ENCODE data around the gene PFKFB4. TPM values are rescaled to one million over a fixed set of nuclear protein-coding genes. Genes with fewer than 3 reads are reported as not detected.

Gene PFKFB4
- polyA plus RNA-seq, 2 donors, result 3.8 to 9.2 TPM

- no peak overlapping the region for H3K4me3 ChIP-seq (ENCODE audit: low read depth in 1 of 2, low read length in 2 of 2)
- no peaks in the 10 kb centered on the region for H3K27me3 ChIP-seq (ENCODE audit: control insufficient read depth in 1 of 2, insufficient read depth in 2 of 2, low read length in 2 of 2)
- peak overlapping the region; percentile 37 to 52 for H3K27ac ChIP-seq (ENCODE audit: low read depth in 2 of 2, low read length in 1 of 2)
- H3K4me1 ChIP-seq (ENCODE audit: control insufficient read depth in 2 of 2, insufficient read depth in 2 of 2, low read length in 1 of 2), result peaks cover 13 to 18% of the 10 kb centered on the region in 2 donors
- H3K36me3 ChIP-seq (ENCODE audit: control insufficient read depth in 2 of 2, insufficient read depth in 2 of 2, low read length in 1 of 2), result peaks cover 0 to 2% of the 10 kb centered on the region in 2 donors
- WGBS, 2 donors, result 92 to 95% methylated on average over 6 of the region's 6 CpGs
- no peaks in the 10 kb centered on the region for H3K9me3 ChIP-seq (ENCODE audit: control insufficient read depth in 2 of 2, insufficient read depth in 1 of 2, low read depth in 1 of 2, low read length in 1 of 2)
Observed at GRCh38 chr3:48505968-48506504, 50.6 kb downstream of the PFKFB4 start.

GRCh38 chr3:48505146-48505545 is 51.5 kb downstream of the PFKFB4 start:
- peaks cover 13 to 25% of the 10 kb centered on the region in 2 donors for H3K4me1 ChIP-seq (ENCODE audit: control insufficient read depth in 2 of 2, insufficient read depth in 2 of 2, low read length in 1 of 2)
- H3K4me3 ChIP-seq (ENCODE audit: low read depth in 1 of 2, low read length in 2 of 2), result no peak overlapping the region
- H3K27ac ChIP-seq (ENCODE audit: low read depth in 2 of 2, low read length in 1 of 2), result peak overlapping the region; percentile 57 to 98
- no peaks in the 10 kb centered on the region for H3K9me3 ChIP-seq (ENCODE audit: control insufficient read depth in 2 of 2, insufficient read depth in 1 of 2, low read depth in 1 of 2, low read length in 1 of 2)
- WGBS, 2 donors, result 75 to 80% methylated on average over 2 of the region's 2 CpGs
- H3K36me3 ChIP-seq (ENCODE audit: control insufficient read depth in 2 of 2, insufficient read depth in 2 of 2, low read length in 1 of 2), result peaks cover 0 to 2% of the 10 kb centered on the region in 2 donors
- no peaks in the 10 kb centered on the region for H3K27me3 ChIP-seq (ENCODE audit: control insufficient read depth in 1 of 2, insufficient read depth in 2 of 2, low read length in 2 of 2)

GRCh38 chr3:48504051-48504946 is 52.3 kb downstream of the PFKFB4 start, which contains the start of gene SHISA5:
SHISA5 (minus strand) TSS chr3:48504174; CDS start chr3:48504094, 80 bp downstream.
- H3K4me3 ChIP-seq (ENCODE audit: low read depth in 1 of 2, low read length in 2 of 2), result peak within 1 kb of the TSS; percentile 69 to 82
- H3K9me3 ChIP-seq (ENCODE audit: control insufficient read depth in 2 of 2, insufficient read depth in 1 of 2, low read depth in 1 of 2, low read length in 1 of 2), result no peaks in the 10 kb centered on the region
- H3K27me3 ChIP-seq (ENCODE audit: control insufficient read depth in 1 of 2, insufficient read depth in 2 of 2, low read length in 2 of 2), result no peaks in the 10 kb centered on the region
- WGBS, 2 donors, result 2% methylated on average over 59 to 66 of the region's 66 CpGs
- peak within 1 kb of the TSS; percentile 96 to 98 for H3K27ac ChIP-seq (ENCODE audit: low read depth in 2 of 2, low read length in 1 of 2)
- peaks cover 3 to 7% of the 10 kb centered on the region in 2 donors for H3K36me3 ChIP-seq (ENCODE audit: control insufficient read depth in 2 of 2, insufficient read depth in 2 of 2, low read length in 1 of 2)
- H3K4me1 ChIP-seq (ENCODE audit: control insufficient read depth in 2 of 2, insufficient read depth in 2 of 2, low read length in 1 of 2), result peaks cover 13 to 25% of the 10 kb centered on the region in 2 donors

GRCh38 chr3:48503401-48504050 is 53.1 kb downstream of the PFKFB4 start:
- peaks cover 3 to 7% of the 10 kb centered on the region in 2 donors for H3K36me3 ChIP-seq (ENCODE audit: control insufficient read depth in 2 of 2, insufficient read depth in 2 of 2, low read length in 1 of 2)
- peak overlapping the region; percentile 69 to 82 for H3K4me3 ChIP-seq (ENCODE audit: low read depth in 1 of 2, low read length in 2 of 2)
- 5 to 13% methylated on average over 25 to 26 of the region's 26 CpGs for WGBS, 2 donors
- H3K27ac ChIP-seq (ENCODE audit: low read depth in 2 of 2, low read length in 1 of 2), result peak overlapping the region; percentile 96 to 98
- no peaks in the 10 kb centered on the region for H3K27me3 ChIP-seq (ENCODE audit: control insufficient read depth in 1 of 2, insufficient read depth in 2 of 2, low read length in 2 of 2)
- H3K9me3 ChIP-seq (ENCODE audit: control insufficient read depth in 2 of 2, insufficient read depth in 1 of 2, low read depth in 1 of 2, low read length in 1 of 2), result no peaks in the 10 kb centered on the region
- peaks cover 13 to 25% of the 10 kb centered on the region in 2 donors for H3K4me1 ChIP-seq (ENCODE audit: control insufficient read depth in 2 of 2, insufficient read depth in 2 of 2, low read length in 1 of 2)

GRCh38 chr3:48502728-48503168 is 53.9 kb downstream of the PFKFB4 start:
- Histone ChIP-seq H3K36me3 (ENCODE audit: control insufficient read depth in 2 of 2, insufficient read depth in 2 of 2, low read length in 1 of 2) (peaks cover 6 to 11% of the 10 kb centered on the region in 2 donors), H3K27me3 (ENCODE audit: control insufficient read depth in 1 of 2, insufficient read depth in 2 of 2, low read length in 2 of 2) (no peaks in the 10 kb centered on the region), H3K4me3 (ENCODE audit: low read depth in 1 of 2, low read length in 2 of 2) (peak overlapping the region; percentile 69 to 82), H3K9me3 (ENCODE audit: control insufficient read depth in 2 of 2, insufficient read depth in 1 of 2, low read depth in 1 of 2, low read length in 1 of 2) (no peaks in the 10 kb centered on the region), H3K4me1 (ENCODE audit: control insufficient read depth in 2 of 2, insufficient read depth in 2 of 2, low read length in 1 of 2) (peaks cover 13 to 25% of the 10 kb centered on the region in 2 donors), H3K27ac (ENCODE audit: low read depth in 2 of 2, low read length in 1 of 2) (peak overlapping the region; percentile 96 to 98)
- 33 to 37% methylated on average over 6 of the region's 6 CpGs for WGBS, 2 donors

GRCh38 chr3:48502121-48502520 is 54.5 kb downstream of the PFKFB4 start:
- Histone ChIP-seq H3K4me1 (ENCODE audit: control insufficient read depth in 2 of 2, insufficient read depth in 2 of 2, low read length in 1 of 2) (peaks cover 13 to 25% of the 10 kb centered on the region in 2 donors), H3K27ac (ENCODE audit: low read depth in 2 of 2, low read length in 1 of 2) (peak overlapping the region; percentile 96 to 98), H3K4me3 (ENCODE audit: low read depth in 1 of 2, low read length in 2 of 2) (no peak overlapping the region), H3K36me3 (ENCODE audit: control insufficient read depth in 2 of 2, insufficient read depth in 2 of 2, low read length in 1 of 2) (peaks cover 6 to 11% of the 10 kb centered on the region in 2 donors), H3K9me3 (ENCODE audit: control insufficient read depth in 2 of 2, insufficient read depth in 1 of 2, low read depth in 1 of 2, low read length in 1 of 2) (no peaks in the 10 kb centered on the region), H3K27me3 (ENCODE audit: control insufficient read depth in 1 of 2, insufficient read depth in 2 of 2, low read length in 2 of 2) (no peaks in the 10 kb centered on the region)
- 69 to 73% methylated on average over 5 of the region's 5 CpGs for WGBS, 2 donors

GRCh38 chr3:48501196-48501595 is 55.4 kb downstream of the PFKFB4 start:
- 60 to 79% methylated on average over 7 of the region's 7 CpGs for WGBS, 2 donors
- peaks cover 13 to 25% of the 10 kb centered on the region in 2 donors for H3K4me1 ChIP-seq (ENCODE audit: control insufficient read depth in 2 of 2, insufficient read depth in 2 of 2, low read length in 1 of 2)
- H3K36me3 ChIP-seq (ENCODE audit: control insufficient read depth in 2 of 2, insufficient read depth in 2 of 2, low read length in 1 of 2), result peaks cover 6 to 11% of the 10 kb centered on the region in 2 donors
- H3K27ac ChIP-seq (ENCODE audit: low read depth in 2 of 2, low read length in 1 of 2), result peak overlapping the region; percentile 10 to 48
- no peak overlapping the region for H3K4me3 ChIP-seq (ENCODE audit: low read depth in 1 of 2, low read length in 2 of 2)
- no peaks in the 10 kb centered on the region for H3K9me3 ChIP-seq (ENCODE audit: control insufficient read depth in 2 of 2, insufficient read depth in 1 of 2, low read depth in 1 of 2, low read length in 1 of 2)
- no peaks in the 10 kb centered on the region for H3K27me3 ChIP-seq (ENCODE audit: control insufficient read depth in 1 of 2, insufficient read depth in 2 of 2, low read length in 2 of 2)

GRCh38 chr3:48500656-48501055 is 55.9 kb downstream of the PFKFB4 start:
- Histone ChIP-seq H3K4me3 (ENCODE audit: low read depth in 1 of 2, low read length in 2 of 2) (no peak overlapping the region), H3K4me1 (ENCODE audit: control insufficient read depth in 2 of 2, insufficient read depth in 2 of 2, low read length in 1 of 2) (peaks cover 13 to 25% of the 10 kb centered on the region in 2 donors), H3K27ac (ENCODE audit: low read depth in 2 of 2, low read length in 1 of 2) (peak overlapping the region; percentile 10 to 48), H3K9me3 (ENCODE audit: control insufficient read depth in 2 of 2, insufficient read depth in 1 of 2, low read depth in 1 of 2, low read length in 1 of 2) (no peaks in the 10 kb centered on the region), H3K36me3 (ENCODE audit: control insufficient read depth in 2 of 2, insufficient read depth in 2 of 2, low read length in 1 of 2) (peaks cover 6 to 11% of the 10 kb centered on the region in 2 donors), H3K27me3 (ENCODE audit: control insufficient read depth in 1 of 2, insufficient read depth in 2 of 2, low read length in 2 of 2) (no peaks in the 10 kb centered on the region)
- WGBS, 2 donors, result 67 to 77% methylated on average over 5 of the region's 5 CpGs

- Histone ChIP-seq H3K27me3 (ENCODE audit: control insufficient read depth in 1 of 2, insufficient read depth in 2 of 2, low read length in 2 of 2) (no peaks in the 10 kb centered on the region), H3K27ac (ENCODE audit: low read depth in 2 of 2, low read length in 1 of 2) (peak overlapping the region; percentile 76 to 83), H3K36me3 (ENCODE audit: control insufficient read depth in 2 of 2, insufficient read depth in 2 of 2, low read length in 1 of 2) (peaks cover 2 to 7% of the 10 kb centered on the region in 2 donors), H3K9me3 (ENCODE audit: control insufficient read depth in 2 of 2, insufficient read depth in 1 of 2, low read depth in 1 of 2, low read length in 1 of 2) (no peaks in the 10 kb centered on the region), H3K4me3 (ENCODE audit: low read depth in 1 of 2, low read length in 2 of 2) (no peak overlapping the region), H3K4me1 (ENCODE audit: control insufficient read depth in 2 of 2, insufficient read depth in 2 of 2, low read length in 1 of 2) (peaks cover 0 to 4% of the 10 kb centered on the region in 2 donors)
- WGBS, 2 donors, result 54 to 66% methylated on average over 3 of the region's 3 CpGs
Observed at GRCh38 chr3:48493203-48493501, 63.5 kb downstream of the PFKFB4 start.
